UCSD-AML1 (cell line): ENCODE measurements around the gene ARHGAP26.
"Not testable (repeated sequence)": the region's sequence is repeated elsewhere in the genome, so short reads cannot be mapped to it uniquely, and the experiment has no call there.

Experiments used
- DNase-seq: peaks from one replicate; lab custom pipeline; 2025; ENCODE audit not compliant: unreplicated experiment; lab: John Stamatoyannopoulos, UW

Gene ARHGAP26

DNA sequence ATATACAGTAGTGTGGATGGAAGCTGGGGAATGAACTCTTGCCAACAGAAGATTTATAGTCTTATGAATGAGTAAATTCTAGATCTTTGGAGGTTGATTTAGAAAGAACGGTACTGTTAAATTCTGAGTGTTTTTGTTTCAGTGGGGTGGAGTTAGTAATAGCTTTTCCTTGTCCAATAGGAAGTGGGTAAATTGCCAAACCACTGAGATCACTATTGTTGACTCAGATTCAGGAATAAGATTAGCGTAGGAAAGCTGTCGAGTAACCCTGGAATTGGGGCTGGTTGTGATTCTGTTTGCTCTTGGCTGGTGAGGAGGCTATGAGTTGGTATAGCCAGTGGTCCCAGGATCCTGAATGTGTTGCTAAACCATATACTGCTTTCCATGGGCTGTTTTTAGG, 155.6 kb downstream of the ARHGAP26 start:
- DNase-seq: no peak

DNA sequence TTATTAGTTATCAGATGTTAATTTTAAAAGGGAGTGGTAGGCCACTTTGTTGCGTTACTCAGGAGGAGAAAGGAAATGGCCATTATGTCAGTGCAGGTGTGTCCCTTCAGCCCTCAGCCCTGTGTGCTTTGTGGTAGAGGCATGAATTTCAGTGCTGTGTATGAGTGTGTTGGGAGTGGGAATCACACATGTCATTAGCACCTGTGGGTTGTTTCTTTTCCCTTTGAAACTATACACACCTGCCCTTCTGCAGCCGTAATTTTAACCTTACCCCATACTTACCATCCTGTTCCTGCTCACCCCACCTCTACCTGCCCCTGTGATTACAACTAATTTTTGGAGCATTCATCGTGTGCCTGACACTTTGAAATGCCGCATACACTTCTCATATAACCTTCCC, 156.4 kb downstream of the ARHGAP26 start:
- DNase-seq: no peak

DNA sequence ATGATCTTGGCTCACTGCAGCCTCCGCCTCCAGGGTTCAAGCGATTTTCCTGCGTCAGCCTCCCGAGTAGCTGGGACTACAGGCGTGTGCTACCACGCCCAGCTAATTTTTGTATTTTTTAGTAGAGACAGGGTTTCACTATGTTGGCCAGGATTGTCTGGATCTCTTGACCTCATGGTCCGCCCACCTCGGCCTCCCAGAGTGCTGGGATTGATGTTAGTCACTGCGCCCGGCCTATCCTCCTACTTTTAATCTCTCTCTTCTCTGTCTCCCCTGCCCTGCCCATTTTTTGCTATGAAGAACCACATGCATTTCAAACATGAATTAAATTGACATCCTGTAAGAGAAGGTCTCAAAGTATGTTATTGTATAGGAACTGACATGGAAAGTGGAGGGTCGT, 158.8 kb downstream of the ARHGAP26 start:
- DNase-seq: not testable (repeated sequence)

DNA sequence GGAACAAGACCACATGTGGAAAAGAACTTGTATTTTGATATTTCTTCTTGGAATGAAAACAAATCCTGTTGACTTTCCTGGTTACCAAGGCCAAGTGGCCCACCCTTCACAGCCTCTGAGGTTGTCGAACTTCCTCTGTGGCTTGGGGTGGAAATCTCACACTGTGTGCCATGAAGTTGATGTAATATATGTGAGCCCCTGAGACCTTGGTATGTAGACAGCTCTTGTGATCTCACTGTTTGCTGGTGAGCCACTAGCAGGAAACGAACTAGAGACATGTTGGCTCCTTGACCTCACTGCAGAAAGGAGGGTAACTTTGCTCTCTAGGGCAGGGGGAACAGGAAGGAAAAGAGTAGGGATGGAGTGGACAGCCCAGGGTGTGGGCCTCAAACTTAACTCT, 159.4 kb downstream of the ARHGAP26 start:
- DNase-seq: peak; percentile 76

DNA sequence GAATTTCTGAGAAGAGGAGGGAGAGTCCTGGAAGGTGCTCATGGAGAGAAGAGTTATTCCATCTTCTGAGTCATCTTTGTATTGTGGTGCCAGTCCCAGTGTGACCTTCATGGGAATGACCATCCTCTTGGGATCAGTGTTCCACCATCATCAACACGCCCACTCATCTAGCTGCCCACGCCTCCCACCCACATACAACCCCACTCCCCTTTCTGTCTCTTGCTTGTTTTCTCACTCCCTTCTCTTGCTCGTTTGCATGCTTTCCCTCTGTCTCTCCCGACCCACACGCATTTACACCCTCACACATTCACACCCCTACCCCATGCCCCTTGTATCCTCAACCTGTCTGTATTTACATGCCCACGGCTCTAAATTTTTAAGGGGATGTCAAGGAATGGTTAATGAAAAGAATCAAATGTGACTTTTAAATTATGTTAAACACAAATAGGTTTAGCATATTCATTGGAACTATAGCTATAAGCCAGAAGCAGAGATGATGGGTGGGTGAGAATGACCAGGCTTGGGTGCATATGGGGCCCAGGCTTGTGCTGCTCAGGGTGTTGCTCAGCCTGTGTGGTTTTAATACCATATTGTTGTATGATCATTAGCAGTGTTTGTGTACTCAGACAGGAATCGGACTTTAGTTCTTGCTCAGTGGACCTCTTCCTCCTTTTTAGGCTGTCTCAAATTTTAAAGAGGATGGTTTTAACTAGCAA, 160.4 kb downstream of the ARHGAP26 start:
- no peak for DNase-seq

DNA sequence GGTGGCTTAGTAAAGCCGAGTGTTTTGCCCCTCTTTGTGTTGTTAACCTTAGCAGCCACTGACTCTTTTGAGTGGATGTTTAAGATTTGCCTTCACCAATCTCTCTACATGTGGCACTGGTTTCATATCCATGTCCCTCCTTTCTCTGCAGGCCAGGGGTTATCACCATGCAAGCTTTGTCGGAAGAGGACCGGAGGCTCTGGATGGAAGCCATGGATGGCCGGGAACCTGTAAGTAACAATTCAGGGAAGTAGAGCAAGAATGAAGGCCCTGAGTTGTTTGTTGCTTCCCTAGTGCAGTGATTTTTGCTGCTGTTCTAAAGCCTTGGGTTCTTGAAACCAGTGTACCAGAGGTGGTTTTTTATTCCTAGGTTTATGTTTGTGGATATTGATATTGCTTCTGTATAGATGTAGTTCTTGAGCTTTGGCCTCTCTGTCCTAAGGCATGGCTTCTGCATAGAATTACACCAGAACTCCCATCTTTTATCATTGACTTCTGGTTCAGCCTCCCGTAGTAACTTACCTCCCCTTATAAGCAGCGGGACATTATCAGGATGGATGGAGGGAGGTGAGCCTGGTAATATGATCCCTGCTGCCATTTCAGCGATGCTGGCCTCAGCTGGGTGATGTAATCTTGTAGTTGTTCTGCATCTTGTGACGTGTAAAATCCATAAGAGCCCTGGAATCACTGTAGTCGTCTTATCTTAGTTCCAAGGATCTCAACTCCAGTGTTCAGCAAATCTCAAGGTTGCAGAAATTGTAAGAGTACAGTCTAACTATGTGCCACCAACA, 161.9 kb downstream of the ARHGAP26 start:
- DNase-seq: no peak

DNA sequence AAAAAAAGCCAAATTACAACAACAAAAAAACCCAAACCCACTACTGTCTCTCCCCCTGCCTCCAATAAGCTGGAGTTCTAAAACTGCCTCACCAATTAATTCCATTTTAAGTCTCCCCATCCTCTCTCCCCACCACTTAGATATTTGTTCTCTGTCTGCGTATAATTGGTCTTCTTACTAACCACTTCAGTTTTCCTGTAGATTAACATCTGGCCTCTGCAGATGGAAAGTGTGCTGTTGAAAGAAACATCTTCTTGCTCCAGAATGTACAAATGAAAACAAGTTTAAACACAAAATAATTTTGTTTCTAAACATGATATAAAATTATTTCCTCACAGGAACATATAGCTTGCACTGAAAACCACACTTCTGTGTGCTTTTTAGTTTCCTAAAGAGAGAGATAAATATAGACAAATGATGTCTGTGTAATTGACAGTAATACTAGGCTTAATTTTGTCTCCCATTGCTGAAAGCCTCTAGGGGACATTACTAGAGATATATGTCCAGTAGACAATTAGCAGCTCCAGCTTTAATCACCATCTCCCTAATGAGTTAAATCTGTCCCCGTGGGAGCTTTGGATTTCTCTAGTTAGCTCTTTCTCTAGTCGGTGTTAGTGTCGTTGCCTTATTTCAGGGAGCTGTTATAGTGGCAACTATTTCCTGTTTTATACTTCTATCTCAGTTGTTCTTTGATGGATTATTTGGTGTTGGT, 164.0 kb downstream of the ARHGAP26 start:
- DNase-seq: no peak

DNA sequence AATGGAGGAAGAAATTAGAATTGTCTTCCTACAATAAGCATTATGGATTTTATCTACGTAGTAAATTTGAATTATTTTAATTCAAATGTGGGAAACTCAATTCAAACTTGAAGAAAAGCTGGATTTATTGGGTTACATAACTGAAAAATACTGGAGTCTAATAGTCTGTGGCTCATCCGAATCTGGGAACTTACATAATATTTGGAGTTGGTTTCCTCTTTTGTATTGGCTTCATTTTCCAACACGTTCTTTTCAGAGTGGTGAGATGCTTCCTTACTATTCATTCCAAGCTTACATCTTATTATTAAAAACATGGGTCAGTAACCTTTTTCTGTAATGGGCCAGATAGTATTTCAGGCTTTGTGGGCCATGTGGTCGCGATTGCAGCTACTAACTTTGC, 164.8 kb downstream of the ARHGAP26 start:
- DNase-seq: no peak

DNA sequence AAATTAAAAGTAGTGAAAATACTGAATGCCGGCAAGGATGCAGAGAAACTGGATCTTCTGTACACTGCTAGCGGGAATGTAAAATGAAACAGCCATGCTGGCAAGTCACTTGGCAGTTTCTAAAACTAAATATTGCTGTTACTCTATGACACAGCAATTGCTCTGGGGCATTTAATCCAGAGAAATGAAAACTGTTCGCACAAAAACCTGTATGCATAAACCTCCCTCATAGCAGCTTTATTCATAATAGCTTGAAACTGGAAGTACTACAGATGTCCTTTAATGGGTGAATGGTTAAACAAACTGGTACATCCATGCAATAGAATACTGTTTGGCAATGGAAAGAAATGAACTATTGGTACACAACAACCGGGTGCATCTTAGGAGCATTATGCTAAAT, 167.2 kb downstream of the ARHGAP26 start:
- no peak for DNase-seq

DNA sequence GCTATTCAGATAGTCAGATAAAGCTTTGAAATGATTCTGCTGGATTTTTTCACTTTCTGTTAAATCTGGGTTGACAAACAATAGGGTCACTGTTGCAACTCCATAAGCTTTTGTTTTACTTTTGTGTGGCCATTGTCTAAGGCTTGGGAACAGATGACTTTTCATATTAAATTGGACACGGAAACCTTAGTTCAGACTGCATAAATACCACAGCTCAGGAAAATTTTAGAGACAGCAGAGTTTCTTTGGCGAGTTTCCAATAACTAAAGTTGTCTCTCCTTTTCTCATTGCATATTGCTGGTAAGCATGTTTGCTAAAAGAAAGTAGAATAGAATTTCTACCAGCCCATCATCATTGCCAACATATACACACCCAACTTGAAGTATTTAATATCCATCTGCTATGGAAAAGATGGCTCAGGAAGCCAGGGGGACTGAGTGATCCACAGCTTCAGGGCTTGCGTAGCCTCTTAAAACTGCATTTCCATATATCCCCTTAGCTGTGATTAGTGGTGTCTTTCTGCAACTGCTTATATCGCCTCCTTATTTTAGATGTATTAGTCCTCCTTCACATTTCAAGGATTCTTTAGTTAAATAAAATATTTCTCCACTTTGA, 168.2 kb downstream of the ARHGAP26 start:
- DNase-seq: no peak

DNA sequence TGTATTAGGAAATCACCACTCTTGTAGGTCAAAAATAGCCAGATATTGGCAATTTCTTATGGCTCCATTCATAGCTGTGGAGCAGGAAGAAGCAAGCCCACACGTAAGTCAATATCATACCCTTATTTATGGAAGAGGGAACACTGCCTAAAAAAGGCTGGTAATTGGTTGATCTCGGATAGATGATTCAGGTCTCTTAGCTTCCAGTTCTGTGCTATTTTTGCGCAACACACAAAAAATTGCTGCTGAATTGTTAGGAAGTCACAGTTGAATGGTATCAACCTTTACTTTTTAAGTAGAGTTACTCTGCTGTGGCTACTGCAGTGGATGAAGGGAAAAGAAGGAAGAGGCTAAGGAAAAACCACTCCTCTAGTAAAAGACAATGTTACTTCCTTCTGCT, 168.8 kb downstream of the ARHGAP26 start:
- no peak for DNase-seq

DNA sequence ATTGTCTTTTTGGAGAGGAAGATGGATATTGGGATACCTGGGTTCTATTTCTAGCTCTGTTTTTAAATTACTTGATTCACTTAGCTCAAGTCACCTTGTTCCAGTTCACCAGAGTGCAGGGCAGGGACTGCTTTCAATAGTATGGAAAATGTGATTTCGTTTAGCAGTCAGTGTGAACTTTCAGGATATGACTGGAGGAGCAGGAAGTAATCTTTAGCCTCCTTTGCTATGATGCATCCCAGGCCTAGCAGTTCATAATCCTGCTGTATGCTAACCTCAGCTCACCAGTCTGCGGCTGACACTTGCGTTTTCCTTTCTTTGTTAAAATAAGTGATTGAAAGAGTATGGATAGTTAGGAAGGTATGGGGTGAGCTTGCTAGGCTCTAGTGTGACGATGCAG, 169.7 kb downstream of the ARHGAP26 start:
- DNase-seq: no peak

DNA sequence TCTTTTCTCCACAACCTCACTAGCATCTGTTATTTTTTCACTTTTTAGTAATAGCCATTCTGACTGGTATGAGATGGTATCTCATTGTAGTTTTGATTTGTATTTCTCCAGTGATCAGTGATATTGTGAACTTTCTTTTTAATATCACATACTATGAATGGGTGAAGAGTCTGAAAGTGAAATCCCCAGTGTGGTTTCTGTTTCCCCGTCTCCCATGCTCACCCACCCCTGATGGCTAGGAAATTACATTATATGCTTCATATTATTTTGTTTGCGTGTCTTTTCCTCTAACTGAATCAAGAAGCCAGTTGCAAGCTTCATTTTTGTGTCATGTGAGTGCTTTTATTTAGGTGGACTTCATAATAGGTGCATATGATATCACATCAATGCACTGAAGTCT, 171.1 kb downstream of the ARHGAP26 start:
- no peak for DNase-seq

DNA sequence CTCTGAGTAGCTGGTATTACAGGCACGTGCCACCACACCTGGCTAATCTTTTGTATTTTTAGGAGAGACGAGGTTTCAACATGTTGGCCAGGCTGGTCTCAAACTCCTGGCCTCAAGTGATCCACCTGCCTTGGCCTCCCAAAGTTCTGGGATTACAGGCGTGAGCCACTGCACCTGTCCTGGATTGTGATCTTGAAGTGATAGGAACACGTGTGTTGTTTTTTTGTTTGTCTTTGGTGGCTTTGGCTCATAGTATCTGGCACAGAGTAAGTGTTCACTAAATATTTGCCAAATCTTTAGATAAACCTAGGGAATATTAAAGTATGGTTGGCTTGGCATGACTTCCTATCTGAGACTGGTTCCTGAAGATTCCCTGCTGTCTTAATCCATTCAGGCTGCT, 172.7 kb downstream of the ARHGAP26 start:
- DNase-seq: no peak

DNA sequence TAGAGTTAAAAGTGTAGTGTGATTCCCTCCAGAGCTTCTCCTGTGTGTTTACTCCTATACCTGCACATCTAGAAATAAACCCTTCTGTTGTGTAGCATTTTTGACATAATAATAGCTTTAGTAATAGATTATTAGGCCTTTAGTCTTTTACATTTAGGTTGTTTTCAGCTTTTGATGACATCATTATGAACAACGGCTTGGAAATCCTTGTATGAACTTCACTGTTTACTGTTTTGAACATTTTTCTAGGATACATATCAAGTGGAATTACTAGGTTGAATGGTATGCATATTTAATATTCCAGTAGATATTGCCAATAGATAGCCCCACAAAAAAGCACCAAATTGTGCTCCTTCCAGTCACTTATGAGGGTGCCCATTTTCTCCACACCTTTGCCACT, 174.0 kb downstream of the ARHGAP26 start:
- DNase-seq: no peak

DNA sequence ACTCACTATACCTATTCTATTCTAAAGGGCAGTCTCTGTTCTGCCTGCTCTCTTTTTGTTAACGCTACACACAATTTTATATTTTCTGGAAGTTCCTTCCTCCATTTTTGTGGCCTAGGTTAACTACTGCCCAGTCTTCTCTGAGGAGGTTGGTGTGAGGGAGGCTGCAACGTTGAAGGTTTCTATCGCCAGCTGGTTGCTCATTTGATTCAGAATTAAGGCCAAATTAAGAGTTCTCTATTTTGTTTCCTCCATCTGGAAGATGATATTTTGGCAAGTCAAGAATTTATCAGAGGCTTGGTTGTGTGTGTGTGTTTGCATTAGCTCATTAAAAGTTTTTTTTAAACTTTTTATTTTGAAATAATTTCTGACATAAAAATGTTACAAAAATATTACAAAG, 175.1 kb downstream of the ARHGAP26 start:
- no peak for DNase-seq

DNA sequence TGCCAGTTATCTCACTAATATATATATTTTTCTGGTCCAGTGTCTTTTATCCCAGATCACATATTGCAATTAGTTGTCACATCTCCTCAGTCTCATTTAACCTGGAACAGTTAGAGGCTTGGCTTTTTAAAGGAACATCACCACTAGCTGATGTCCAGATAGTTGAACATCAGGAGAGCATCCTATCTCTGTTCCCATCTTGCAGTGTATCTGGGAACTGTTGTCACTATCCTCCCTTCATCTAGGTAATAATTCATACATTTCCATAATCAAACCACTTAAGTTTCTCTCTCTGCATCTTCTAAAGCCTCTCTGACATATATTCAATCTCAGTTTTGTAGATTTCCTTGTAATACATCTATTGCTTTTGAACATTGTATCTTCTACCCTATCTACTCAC, 175.7 kb downstream of the ARHGAP26 start:
- DNase-seq: no peak

DNA sequence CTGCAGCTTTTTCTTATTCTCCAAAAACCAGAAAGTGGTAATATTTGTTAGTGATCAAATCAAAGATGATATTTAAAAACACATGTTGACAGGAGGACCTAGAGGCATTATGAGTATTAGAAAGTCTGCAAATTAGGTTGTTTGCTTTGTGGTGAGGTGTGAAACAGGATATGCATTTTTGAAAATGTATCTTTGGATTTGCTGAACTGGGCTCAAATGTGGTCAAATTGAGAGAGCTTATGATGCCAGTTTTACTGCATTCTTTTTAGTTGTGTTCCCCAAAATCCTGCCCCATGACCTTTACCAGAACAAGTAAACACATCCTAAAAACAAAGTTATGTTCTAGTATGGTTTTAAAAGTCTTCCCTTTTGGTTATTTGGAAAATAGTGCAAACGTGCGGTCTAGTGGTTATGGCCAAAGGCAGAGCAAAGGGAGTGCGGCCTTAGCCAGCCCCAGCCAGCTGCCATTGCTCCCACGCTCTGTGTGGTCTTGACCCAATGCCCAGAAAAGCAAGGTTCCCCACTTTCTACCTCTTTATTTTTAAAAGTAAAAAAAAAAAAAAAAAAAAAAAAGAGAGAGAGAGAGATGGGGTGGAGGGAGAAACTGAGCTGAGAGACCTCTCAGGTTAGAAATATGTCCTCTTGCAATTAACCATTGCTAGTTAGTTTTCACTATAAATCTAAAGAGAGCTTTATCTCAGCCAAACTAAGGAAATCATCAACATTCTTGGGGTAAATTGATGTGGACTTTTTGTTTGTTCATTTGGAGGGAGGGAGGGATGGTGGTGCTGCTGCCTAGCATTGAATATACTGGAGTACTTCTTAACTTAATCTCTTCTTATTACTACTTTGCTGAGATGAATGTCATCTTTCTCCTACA, 176.6 kb downstream of the ARHGAP26 start:
- no peak for DNase-seq

DNA sequence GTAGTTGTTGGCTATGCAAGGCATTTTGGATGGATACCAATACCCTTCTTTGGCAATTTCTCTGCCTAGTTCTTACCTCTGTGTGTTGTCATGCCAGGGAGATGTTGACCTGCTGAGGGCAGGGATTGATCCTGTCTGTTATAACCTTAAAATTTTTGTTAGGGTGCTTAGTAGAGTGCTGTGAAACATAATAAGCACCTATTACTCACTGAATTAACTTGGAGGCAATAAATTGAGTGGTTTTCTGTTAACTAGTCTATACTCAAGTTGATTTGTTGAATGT, 177.2 kb downstream of the ARHGAP26 start:
- no peak for DNase-seq

DNA sequence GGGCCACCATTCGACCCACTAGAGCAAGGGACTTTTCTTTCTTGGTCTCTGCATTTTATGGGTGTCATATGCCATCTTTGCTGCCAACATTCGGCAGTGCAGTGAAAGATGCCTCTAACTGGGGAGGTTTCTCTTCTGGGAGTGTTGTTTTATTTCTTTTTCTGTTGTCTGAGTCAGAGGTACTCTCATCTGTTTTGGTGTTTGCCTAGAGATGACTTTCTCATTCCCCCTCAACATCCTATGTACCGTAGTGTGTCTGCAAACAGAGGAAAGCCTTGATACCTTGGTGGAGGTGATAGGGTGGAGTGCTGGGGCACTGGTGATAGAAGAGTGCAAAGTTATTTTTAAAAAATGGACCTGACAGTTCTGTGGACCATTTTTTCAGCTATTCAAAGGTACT, 182.1 kb downstream of the ARHGAP26 start:
- DNase-seq: no peak

DNA sequence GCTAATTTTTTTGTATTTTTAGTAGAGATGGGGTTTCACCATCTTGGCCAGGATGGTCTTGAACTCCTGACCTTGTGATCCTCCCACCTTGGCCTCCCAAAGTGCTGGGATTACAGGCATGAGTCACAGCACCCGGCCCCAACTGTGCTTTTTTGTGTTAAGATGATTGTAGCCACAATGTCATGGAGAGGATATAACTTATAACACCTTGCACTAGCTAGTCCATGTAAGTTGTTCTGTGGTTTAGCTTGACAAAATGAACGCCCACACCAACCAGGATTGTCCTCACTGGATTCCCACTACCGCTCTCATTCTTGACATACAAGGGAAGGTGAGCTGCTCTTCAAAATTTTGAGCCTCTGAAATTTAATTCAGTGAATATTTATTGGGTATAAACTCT, 182.7 kb downstream of the ARHGAP26 start:
- not testable (repeated sequence) for DNase-seq
